GM12872 (cell line): ENCODE measurements around the gene CARD6.

Source experiments
- TF ChIP-seq, protein P1 (sequence below): IDR thresholded peaks from 3 replicates; pipeline ENCODE4 v1.5.1; 2011; ENCODE audit warnings: low read depth, mild to moderate bottlenecking, low read length, moderate library complexity; ENCODE audit not compliant: insufficient read depth

Gene CARD6

DNA sequence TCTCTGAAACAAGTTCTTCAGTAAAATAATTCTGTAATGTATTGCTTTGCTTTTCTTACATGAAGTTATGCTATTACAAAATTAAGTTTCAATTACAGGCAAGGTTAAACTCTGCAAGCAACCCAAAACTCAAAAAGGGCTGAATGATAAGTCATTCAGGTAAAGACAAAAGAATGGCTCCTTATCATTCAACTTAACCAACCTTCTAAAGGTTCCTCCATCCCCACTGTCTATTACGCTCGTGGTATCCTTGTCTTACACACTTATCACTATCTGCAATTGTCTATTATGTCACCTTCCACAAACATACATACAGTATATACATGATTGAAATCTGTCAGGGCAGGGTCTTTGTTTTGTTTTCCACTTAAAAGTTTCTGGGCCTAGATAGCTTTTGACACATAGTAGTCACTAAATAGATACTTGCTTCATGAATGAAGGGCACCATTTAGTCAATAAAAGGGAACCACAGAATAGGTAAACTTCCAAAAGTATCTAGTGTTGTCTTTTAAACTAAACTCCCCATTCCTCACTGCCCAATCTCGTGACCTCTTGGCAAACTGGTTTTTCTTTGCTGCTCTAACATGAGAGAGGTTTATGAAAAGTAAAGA is 13.0 kb upstream of the CARD6 start:
- TF ChIP-seq, protein P1, sequence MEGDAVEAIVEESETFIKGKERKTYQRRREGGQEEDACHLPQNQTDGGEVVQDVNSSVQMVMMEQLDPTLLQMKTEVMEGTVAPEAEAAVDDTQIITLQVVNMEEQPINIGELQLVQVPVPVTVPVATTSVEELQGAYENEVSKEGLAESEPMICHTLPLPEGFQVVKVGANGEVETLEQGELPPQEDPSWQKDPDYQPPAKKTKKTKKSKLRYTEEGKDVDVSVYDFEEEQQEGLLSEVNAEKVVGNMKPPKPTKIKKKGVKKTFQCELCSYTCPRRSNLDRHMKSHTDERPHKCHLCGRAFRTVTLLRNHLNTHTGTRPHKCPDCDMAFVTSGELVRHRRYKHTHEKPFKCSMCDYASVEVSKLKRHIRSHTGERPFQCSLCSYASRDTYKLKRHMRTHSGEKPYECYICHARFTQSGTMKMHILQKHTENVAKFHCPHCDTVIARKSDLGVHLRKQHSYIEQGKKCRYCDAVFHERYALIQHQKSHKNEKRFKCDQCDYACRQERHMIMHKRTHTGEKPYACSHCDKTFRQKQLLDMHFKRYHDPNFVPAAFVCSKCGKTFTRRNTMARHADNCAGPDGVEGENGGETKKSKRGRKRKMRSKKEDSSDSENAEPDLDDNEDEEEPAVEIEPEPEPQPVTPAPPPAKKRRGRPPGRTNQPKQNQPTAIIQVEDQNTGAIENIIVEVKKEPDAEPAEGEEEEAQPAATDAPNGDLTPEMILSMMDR = no peak

DNA sequence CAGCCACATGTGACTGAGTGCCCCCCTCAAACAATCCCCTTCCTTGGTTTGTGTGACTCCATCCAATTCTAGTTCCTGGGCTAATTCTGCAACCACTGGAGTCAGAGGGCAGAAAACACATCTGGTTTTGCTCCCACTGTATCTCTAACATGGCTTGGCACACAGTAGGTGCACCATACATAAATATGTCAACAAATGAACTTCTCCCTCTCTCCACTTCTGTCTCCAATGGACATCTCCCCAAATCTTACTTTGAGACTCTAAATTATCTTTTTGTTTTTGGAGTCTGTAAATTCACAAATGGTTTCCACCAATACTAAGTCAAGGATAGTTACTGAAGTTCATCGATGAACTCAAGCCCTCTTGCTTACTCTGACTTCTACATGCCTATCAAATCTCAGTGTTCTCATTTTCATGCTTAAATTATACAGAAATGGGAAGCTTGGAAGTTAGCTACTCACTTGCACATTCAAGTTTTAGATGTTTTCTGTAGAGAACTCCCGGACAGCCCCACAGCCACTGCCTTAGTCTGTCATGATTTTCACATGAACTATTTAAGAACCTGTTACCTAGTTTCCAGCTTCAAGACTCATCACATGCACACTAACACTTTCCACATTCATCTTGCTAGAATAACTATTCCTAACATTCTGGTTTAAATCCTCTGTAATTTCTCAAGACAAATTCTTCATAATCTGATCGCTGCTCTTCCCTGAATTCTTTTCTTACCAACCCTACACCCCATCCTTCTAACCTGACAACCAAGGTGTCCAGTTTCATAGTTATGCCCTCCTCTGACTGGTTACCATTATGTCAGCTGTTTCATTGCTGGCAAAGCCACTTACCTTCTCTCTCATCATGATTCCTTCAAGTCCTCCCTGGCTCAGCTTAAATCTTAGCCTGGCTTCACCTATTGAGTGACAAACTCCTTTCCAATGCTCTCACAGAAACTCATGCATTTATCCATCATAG is 12.2 kb upstream of the CARD6 start:
- TF ChIP-seq, protein P1 = no peak

GRCh38 chr5:40829748-40830533 is 11.2 kb upstream of the CARD6 start:
- TF ChIP-seq, protein P1 = no peak

- TF ChIP-seq, protein P1 = no peak
These were observed 9.6 kb upstream of the CARD6 start for GRCh38 chr5:40831346-40832210.

GRCh38 chr5:40832345-40832744 is 8.8 kb upstream of the CARD6 start:
- TF ChIP-seq, protein P1 = no peak

GRCh38 chr5:40833712-40834229 is 7.4 kb upstream of the CARD6 start:
- TF ChIP-seq, protein P1 = no peak
